Activated gamma-delta T cell treated with anti-CD3 and anti-CD28 coated beads, Interleukin-2, amount 50 U/mL, for 16 hours (primary cell): ENCODE data around the gene EMC10.
A peak's percentile ranks its signal among the peaks of the same experiment; 100 is the strongest.
"Not testable (repeated sequence)": the region's sequence is repeated elsewhere in the genome, so short reads cannot be mapped to it uniquely, and the experiment has no call there.

ENCODE experiments used
- DNase-seq: peaks from one replicate; pipeline ENCODE4 v3.0.0-alpha.2; 2020; ENCODE audit warnings: low read depth

EMC10 gene

GRCh38 chr19:50515168-50515561 is 38.9 kb downstream of the EMC10 start:
- DNase-seq: no peak

- no peak for DNase-seq
These were observed 40.1 kb downstream of the EMC10 start for GRCh38 chr19:50516456-50516855.

GRCh38 chr19:50516964-50517703 is 40.8 kb downstream of the EMC10 start:
- DNase-seq: no peak

- DNase-seq: no peak
These were observed 41.4 kb downstream of the EMC10 start for GRCh38 chr19:50517704-50518075.

- DNase-seq: no peak
These were observed 42.0 kb downstream of the EMC10 start for GRCh38 chr19:50518091-50519005.

- DNase-seq: no peak
These were observed 42.8 kb downstream of the EMC10 start for GRCh38 chr19:50519006-50519575.

GRCh38 chr19:50520822-50521465 is 44.6 kb downstream of the EMC10 start:
- no peak for DNase-seq

GRCh38 chr19:50522881-50523280 is 46.6 kb downstream of the EMC10 start:
- no peak for DNase-seq

- not testable (repeated sequence) for DNase-seq
These were observed 51.7 kb downstream of the EMC10 start for GRCh38 chr19:50528052-50528451.

GRCh38 chr19:50531171-50531612 is 54.9 kb downstream of the EMC10 start:
- no peak for DNase-seq

- DNase-seq: no peak
These were observed 56.6 kb downstream of the EMC10 start for GRCh38 chr19:50532952-50533351.

- DNase-seq: no peak
These were observed 58.2 kb downstream of the EMC10 start for GRCh38 chr19:50534478-50534877.

GRCh38 chr19:50535672-50536187 is 59.4 kb downstream of the EMC10 start:
- no peak for DNase-seq

- no peak for DNase-seq
These were observed 60.5 kb downstream of the EMC10 start for GRCh38 chr19:50536662-50537305.

- DNase-seq: no peak
These were observed 61.0 kb downstream of the EMC10 start for GRCh38 chr19:50537306-50537685.

GRCh38 chr19:50537769-50538230 is 61.5 kb downstream of the EMC10 start:
- DNase-seq: peak; percentile 38
